ENCODE results near the gene HHIP. TPM values are rescaled to one million over a fixed set of nuclear protein-coding genes. Genes with fewer than 3 reads are reported as not detected.

The HHIP gene
- total RNA-seq, 1 donor from 2014 or later = 29.6 TPM

DNA sequence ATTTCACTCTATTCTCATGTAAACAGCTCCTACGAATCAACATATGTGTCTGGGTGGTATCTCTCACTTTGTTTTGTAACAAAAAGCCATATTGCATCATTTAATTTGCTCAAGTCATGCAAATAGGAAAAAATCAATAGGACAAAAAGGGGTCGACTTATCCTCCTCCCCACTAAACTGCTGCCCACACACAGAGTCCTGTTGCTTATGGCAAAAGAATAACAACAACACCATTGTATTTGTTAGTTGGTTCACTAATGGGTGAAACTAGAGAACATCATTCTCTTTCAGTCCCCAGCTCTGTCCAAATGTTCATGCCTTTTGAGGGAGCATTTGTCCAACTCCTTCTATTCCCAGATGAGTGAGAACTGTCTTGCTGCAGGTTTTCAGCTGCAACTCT lies 2.1 kb downstream of the HHIP start:
- Mint-ChIP-seq H3K9me3 (no peaks in the 10 kb centered on the region), H3K36me3 (no peaks in the 10 kb centered on the region), H3K27ac (peak overlapping the region; percentile 19), H3K4me3 (peak overlapping the region; percentile 98), H3K27me3 (peaks cover 43% of the 10 kb centered on the region), H3K4me1 (ENCODE audit: unreplicated experiment) (peaks cover 28% of the 10 kb centered on the region)
- TF ChIP-seq, protein P1, sequence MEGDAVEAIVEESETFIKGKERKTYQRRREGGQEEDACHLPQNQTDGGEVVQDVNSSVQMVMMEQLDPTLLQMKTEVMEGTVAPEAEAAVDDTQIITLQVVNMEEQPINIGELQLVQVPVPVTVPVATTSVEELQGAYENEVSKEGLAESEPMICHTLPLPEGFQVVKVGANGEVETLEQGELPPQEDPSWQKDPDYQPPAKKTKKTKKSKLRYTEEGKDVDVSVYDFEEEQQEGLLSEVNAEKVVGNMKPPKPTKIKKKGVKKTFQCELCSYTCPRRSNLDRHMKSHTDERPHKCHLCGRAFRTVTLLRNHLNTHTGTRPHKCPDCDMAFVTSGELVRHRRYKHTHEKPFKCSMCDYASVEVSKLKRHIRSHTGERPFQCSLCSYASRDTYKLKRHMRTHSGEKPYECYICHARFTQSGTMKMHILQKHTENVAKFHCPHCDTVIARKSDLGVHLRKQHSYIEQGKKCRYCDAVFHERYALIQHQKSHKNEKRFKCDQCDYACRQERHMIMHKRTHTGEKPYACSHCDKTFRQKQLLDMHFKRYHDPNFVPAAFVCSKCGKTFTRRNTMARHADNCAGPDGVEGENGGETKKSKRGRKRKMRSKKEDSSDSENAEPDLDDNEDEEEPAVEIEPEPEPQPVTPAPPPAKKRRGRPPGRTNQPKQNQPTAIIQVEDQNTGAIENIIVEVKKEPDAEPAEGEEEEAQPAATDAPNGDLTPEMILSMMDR (conservative IDR thresholded peaks at IDR 0.05) = no peak
- DNase-seq (ENCODE audit: extremely low spot score, unreplicated experiment) = no peak

DNA sequence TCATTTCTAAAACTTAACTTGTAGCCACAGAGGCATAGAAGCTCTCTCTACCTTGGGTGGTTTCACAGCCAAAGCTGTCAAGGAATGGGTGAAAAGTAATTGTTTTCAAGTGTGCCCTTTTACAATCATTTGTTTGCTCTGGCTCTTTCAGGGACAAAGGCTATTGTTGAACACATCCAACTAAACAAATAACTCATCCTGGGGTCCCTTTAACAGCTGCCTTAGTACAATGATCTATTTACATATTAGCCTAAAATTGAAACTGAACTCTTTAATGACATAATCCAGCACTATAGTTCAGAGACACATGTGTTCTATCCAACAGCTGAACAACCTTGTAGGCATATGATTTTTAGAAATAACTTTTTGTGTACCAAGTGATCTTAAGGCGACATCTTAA lies 3.7 kb downstream of the HHIP start:
- Mint-ChIP-seq H3K27ac (no peak overlapping the region), H3K4me1 (ENCODE audit: unreplicated experiment) (peaks cover 28% of the 10 kb centered on the region), H3K9me3 (no peaks in the 10 kb centered on the region), H3K27me3 (peaks cover 40% of the 10 kb centered on the region), H3K4me3 (peak overlapping the region; percentile 74), H3K36me3 (no peaks in the 10 kb centered on the region)
- TF ChIP-seq, protein P1 (conservative IDR thresholded peaks at IDR 0.05) = no peak
- DNase-seq (ENCODE audit: extremely low spot score, unreplicated experiment) = no peak

DNA sequence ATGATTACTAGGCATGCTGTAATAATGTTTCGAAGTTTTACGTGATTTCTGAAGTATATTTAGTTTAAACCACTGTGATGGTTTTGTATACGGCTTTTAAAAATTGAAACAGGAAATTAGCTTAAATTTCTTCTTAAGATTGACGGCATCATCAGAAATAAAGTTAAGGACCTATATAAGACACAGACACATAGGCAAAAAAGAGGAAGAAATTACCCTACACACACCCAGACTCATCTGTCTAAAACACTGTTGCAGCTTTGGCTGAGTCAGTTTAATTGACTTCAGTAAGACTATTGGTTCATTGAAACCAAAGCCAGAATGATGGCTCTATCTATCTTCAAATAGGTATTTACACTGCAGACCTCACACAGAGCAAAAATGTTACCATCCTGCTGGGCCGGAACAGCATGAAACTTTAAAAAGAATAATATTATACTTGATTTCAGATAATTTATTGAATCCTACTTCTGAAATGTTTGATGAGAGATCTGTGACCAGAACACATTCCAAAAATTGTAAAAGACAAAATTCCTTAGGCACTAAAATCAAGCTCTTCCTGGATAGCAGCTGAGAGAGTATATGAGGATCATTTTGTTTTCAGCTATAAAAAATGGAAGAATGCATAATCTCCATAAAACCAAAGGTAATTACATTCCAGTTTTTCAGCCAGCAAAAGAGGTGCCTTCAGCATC lies 4.5 kb downstream of the HHIP start:
- DNase-seq (ENCODE audit: extremely low spot score, unreplicated experiment) = no peak
- Mint-ChIP-seq H3K4me3 (peak overlapping the region; percentile 74), H3K9me3 (no peaks in the 10 kb centered on the region), H3K27me3 (peaks cover 34% of the 10 kb centered on the region), H3K4me1 (ENCODE audit: unreplicated experiment) (peaks cover 28% of the 10 kb centered on the region), H3K27ac (no peak overlapping the region), H3K36me3 (peaks cover 3% of the 10 kb centered on the region)
- TF ChIP-seq, protein P1 (conservative IDR thresholded peaks at IDR 0.05) = no peak

DNA sequence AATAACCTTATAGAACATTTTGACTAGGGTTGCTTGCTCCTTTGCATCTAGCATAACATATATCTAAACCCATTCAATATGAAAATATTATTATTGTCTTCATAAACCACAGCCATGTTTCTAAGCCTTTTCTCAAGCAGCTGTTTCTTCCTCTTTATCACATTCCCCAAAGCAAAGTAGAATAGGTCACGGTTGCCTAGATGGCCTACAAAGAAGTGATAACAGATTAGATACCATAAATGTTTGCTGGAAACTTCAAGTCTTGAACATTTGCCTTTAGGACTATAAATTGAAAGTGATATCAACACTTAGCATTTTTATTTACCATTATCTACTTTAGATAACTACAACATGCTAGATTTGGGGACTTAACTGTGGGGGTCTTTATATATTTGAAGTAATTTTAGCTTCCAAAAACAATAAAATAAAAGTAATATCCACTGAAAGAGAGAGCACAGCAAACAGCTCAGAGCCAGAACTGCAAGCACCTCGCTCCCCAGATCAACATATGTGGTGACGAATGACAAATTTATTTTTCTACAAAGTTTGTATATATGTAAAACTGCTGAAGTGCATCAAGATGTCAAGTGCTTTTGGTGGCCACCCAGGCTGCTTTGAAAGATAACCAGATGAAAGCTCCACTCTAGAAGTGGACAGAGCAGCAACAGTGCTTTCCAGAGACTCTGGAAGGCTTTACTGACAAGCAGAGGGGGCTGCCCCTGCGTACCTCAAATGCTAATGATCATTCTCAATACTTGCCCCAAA lies 8.0 kb downstream of the HHIP start:
- DNase-seq (ENCODE audit: extremely low spot score, unreplicated experiment) = no peak
- H3K4me1 Mint-ChIP-seq (ENCODE audit: unreplicated experiment) = peaks cover 15% of the 10 kb centered on the region
- peaks cover 4% of the 10 kb centered on the region for H3K27me3 Mint-ChIP-seq
- H3K4me3 Mint-ChIP-seq = no peak overlapping the region
- TF ChIP-seq, protein P1 (conservative IDR thresholded peaks at IDR 0.05) = no peak
- no peak overlapping the region for H3K27ac Mint-ChIP-seq
- peaks cover 3% of the 10 kb centered on the region for H3K36me3 Mint-ChIP-seq
- no peaks in the 10 kb centered on the region for H3K9me3 Mint-ChIP-seq

DNA sequence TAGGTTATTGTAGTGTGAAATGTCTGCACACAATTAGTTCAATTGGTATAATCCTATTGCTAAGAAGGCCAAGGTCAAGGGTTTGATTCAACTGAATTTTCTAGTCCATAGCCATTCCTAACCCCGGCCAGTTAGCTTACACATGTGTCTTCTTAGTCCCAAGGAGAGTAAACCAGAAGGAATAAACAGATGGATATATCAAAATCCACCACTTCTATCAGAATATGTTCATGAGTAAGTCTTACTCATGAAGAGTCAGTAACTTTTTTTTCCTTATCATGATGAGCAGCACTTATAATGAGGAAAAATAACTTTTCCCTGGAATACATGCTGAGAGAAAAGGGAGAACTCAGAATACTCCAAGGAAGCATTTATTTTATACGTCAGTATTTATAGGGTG lies 9.5 kb downstream of the HHIP start:
- peaks cover 3% of the 10 kb centered on the region for H3K36me3 Mint-ChIP-seq
- DNase-seq (ENCODE audit: extremely low spot score, unreplicated experiment) = no peak

More for the DNA sequence above, 9.5 kb downstream of the HHIP start:
- Mint-ChIP-seq H3K4me1 (ENCODE audit: unreplicated experiment) (peaks cover 5% of the 10 kb centered on the region), H3K27me3 (no peaks in the 10 kb centered on the region), H3K27ac (no peak overlapping the region), H3K9me3 (no peaks in the 10 kb centered on the region), H3K4me3 (no peak overlapping the region)
- TF ChIP-seq, protein P1 (conservative IDR thresholded peaks at IDR 0.05) = no peak

All from type B pancreatic cell (in vitro differentiated cells).